Urothelium cell line (cell line): Measurements from ENCODE around the gene SMAD9.

Experiments
- DNase-seq: peaks from one replicate; pipeline ENCODE4 v3.0.0; 2011; ENCODE audit warnings: low spot score, mixed read lengths
- FAIRE-seq: peaks from 2 replicates; lab custom pipeline; 2011; peaks lifted over from hg19 to GRCh38; lab: Jason Lieb, UNC

The SMAD9 gene

DNA sequence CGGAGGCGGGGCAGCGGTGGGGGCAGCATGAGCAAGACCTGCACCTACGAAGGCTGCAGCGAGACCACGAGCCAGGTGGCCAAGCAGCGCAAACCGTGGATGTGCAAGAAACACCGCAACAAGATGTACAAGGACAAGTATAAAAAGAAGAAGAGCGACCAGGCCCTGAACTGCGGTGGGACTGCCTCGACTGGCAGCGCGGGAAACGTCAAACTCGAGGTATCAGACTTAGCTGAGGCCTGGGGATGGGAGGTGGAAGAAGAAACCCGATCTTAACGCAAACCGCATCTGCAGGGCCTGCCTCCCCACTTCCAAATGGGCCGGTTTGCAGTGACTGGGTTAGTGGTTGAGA, 100.3 kb downstream of the SMAD9 start:
- no peak for FAIRE-seq

DNA sequence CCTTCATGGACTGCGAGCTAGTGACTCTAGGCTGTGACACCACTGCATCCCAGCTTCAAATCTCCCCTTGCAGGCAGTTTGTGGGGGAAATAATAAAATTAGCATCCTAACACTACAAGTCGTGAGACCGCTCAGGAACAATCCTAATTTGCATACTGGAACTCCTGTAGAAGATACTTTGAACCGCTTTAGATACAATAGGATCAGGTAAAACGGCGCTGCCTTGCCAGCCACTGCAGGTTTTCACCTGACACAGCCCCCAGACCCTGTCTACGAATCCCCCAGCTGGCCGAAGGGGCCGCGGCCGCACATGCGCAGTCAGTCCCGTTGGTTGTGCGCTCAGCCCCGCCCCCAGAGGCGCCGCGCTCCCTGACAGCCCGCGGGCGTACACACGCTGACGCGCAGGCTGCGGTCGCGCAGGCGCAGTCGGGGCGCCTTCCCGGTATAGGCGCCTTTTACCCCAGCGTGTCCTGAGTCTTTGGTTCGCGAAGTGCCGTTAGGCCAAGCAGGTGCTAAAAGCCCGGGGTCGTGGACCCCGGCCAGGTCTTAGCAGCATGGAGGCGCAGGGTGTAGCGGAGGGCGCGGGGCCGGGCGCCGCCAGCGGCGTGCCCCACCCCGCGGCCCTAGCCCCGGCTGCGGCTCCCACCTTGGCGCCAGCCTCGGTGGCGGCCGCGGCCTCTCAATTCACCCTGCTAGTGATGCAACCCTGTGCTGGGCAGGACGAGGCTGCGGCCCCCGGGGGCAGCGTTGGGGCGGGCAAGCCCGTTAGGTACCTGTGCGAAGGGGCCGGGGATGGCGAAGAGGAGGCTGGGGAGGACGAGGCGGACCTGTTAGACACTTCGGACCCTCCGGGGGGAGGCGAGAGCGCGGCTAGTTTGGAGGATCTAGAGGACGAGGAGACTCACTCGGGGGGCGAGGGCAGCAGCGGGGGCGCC, 101.0 kb downstream of the SMAD9 start, which contains the start of gene RFXAP:
Gene RFXAP, plus strand, starts transcription at position 419 of the 935 bp plus-strand sequence. Its CDS starts 136 bp downstream, at position 555.
- peak; percentile 42 for FAIRE-seq

More for the DNA sequence above, 100.3 kb downstream of the SMAD9 start:
- DNase-seq: peak; percentile 4

GRCh38 chr13:36817996-36818803, 101.8 kb downstream of the SMAD9 start:
- DNase-seq (no peak), FAIRE-seq (no peak)

More for the DNA sequence above, 101.0 kb downstream of the SMAD9 start, which contains the start of gene RFXAP:
- DNase-seq: peak; percentile 94

- no peak for FAIRE-seq
Observed at GRCh38 chr13:36815062-36815461, 105.0 kb downstream of the SMAD9 start.

DNA sequence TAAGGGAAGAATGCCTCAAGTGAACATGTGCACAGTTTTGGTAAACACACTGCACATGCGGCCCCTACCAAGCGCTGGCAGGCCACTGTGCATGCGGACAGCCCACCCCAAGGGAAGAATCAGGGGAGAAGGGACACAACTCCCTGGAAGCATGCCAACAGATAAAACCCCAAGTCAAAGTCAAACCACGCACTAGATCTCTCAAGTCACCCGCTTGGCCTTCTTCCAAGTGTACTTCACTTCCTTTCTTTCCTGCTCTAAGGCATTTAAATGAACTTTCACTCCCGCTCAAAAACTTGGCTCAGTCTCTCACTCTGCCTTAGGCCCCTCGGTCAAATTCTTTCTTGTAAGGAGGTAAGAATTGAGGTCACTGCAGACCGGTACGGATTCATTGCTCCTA, 105.6 kb downstream of the SMAD9 start:
- DNase-seq: no peak
- no peak for FAIRE-seq

More at GRCh38 chr13:36815062-36815461, 105.0 kb downstream of the SMAD9 start:
- no peak for DNase-seq

DNA sequence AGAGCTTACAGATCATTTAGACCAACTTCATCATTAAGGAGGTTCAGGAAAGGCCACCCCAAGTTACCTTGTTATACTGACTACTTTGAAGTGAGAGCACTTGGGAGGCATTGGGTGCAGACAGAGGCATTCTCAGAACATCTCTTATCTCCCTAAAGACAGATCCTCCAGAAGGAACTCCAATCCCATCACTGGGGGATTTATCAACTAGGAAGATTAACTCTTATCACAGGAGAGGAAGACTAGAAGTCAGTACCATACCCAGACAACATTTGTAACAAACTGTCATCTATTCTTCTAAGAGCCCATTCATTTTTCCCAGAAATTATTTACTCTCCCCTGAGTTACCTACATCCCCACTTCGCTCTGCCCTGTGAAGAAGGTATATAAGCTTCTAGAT, 106.8 kb downstream of the SMAD9 start:
- no peak for FAIRE-seq
- no peak for DNase-seq

GRCh38 chr13:36807616-36808015, 112.4 kb downstream of the SMAD9 start:
- FAIRE-seq: no peak
- no peak for DNase-seq

GRCh38 chr13:36806102-36806501, 113.9 kb downstream of the SMAD9 start:
- no peak for DNase-seq
- no peak for FAIRE-seq

DNA sequence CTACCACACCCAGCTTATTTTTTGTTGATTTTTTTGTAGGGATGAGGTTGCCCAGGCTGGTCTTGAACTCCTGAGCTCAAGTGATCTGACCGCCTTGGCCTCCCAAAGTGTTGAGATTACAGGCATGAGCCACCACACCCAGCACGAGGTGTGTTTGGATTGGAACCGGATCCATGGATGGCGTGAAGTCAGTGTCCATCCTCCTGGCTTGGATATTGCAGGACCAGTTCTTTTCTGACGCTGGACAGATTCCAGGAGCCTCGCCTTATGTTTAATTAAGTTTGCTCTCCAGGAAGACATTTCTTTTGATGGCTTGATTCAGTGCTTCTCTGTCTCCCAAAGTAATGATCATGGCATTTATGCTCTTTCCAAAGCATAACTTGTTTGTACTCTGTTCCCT, 115.5 kb downstream of the SMAD9 start:
- no peak for FAIRE-seq
- DNase-seq: no peak

- DNase-seq (no peak), FAIRE-seq (no peak)
Observed at GRCh38 chr13:36801035-36801434, 119.0 kb downstream of the SMAD9 start.

- FAIRE-seq: no peak
- DNase-seq: no peak
Observed at GRCh38 chr13:36796052-36796451, 124.0 kb downstream of the SMAD9 start.

DNA sequence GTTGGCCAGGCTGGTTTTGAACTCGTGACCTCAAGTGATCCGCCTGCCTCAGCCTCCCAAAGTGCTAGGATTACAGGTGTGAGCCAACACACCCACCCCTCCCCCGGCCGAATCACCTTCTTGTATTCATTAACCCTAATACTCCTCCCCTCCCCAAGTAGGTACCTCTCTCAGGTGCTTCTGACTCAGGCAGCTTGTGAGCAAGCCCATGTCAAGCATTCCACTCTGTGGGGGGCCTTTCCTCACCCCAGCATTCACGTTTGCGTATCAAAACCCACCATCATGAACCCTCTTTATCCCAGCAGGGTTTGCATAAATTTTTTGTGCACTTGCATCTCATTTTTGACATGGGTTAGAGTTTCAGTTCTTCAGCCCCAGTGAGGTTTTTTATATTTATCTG, 124.6 kb downstream of the SMAD9 start:
- DNase-seq (no peak), FAIRE-seq (no peak)
